CD4-positive, alpha-beta T cell treated with Interleukin-4 for 1 hour (primary cell): ENCODE measurements around the gene MSANTD1.
"Not testable (repeated sequence)": the region's sequence is repeated elsewhere in the genome, so short reads cannot be mapped to it uniquely, and the experiment has no call there.

Source experiments
- DNase-seq, 2 donors: peaks; one replicate each; pipeline ENCODE4 v3.0.0-alpha.2; 2020 to 2022

MSANTD1 gene

GRCh38 chr4:3291969-3292570 lies 43.1 kb downstream of the MSANTD1 start:
- DNase-seq, result peak; percentile 23 to 24

GRCh38 chr4:3292571-3293400 lies 43.8 kb downstream of the MSANTD1 start, which contains the start of gene RGS12:
RGS12 (plus strand) TSS chr4:3293021; CDS start chr4:3316171, 23,150 bp downstream.
- DNase-seq, result peak; percentile 88 to 90

GRCh38 chr4:3293401-3294391 lies 44.7 kb downstream of the MSANTD1 start:
- no peak for DNase-seq

- DNase-seq, result no peak
Observed at GRCh38 chr4:3294401-3295241, 45.7 kb downstream of the MSANTD1 start.

- DNase-seq, result no peak
Observed at GRCh38 chr4:3295837-3296624, 47.1 kb downstream of the MSANTD1 start.

- no peak for DNase-seq
Observed at GRCh38 chr4:3296651-3297050, 47.7 kb downstream of the MSANTD1 start.

GRCh38 chr4:3297066-3297859 lies 48.3 kb downstream of the MSANTD1 start:
- no peak for DNase-seq

GRCh38 chr4:3299122-3299975 lies 50.4 kb downstream of the MSANTD1 start:
- DNase-seq, result no peak

GRCh38 chr4:3299976-3300671 lies 51.2 kb downstream of the MSANTD1 start:
- DNase-seq, result no peak

- DNase-seq, result not testable (repeated sequence)
Observed at GRCh38 chr4:3300882-3301281, 51.9 kb downstream of the MSANTD1 start.

- DNase-seq, result no peak
Observed at GRCh38 chr4:3301450-3302172, 52.7 kb downstream of the MSANTD1 start.

- peak; percentile 86 to 87 for DNase-seq
Observed at GRCh38 chr4:3302173-3302785, 53.3 kb downstream of the MSANTD1 start.

- DNase-seq, result peak in 1 of 2 donors; percentile 34
Observed at GRCh38 chr4:3302786-3303564, 54.0 kb downstream of the MSANTD1 start.

GRCh38 chr4:3303565-3303824 lies 54.5 kb downstream of the MSANTD1 start:
- DNase-seq, result no peak

- DNase-seq, result no peak
Observed at GRCh38 chr4:3303923-3304710, 55.2 kb downstream of the MSANTD1 start.
